Breast epithelium (tissue), 4 donors: ENCODE data around the gene CNTN1. TPM values are rescaled to one million over a fixed set of nuclear protein-coding genes. Genes with fewer than 3 reads are reported as not detected.

Experiments used
- DNase-seq, 2 donors: peaks; one replicate each; pipeline ENCODE4 v3.0.0-alpha.2; 2019; ENCODE audit warnings: low spot score in 2 of 2
- H3K27ac ChIP-seq, 2 donors: fragments of 200-600 bp; sonication (generic) in 1 of 2; one replicate each; pipeline ENCODE4 v1.5.1; 2016 to 2019; ENCODE audit warnings: mild to moderate bottlenecking in 1 of 2
- H3K27me3 ChIP-seq, 2 donors: fragments of 200-600 bp; sonication (generic) in 1 of 2; one replicate each; pipeline versions ENCODE4 v1.5.1 to v1.6.0; 2017 to 2019; ENCODE audit warnings: control low read depth in 1 of 2, mild to moderate bottlenecking in 1 of 2
- H3K36me3 ChIP-seq: fragments of 200-600 bp; one replicate; pipeline ENCODE4 v1.5.1; 2019
- H3K4me1 ChIP-seq, 2 donors: fragments of 200-600 bp; sonication (generic); one replicate each; pipeline ENCODE4 v1.5.1; 2016 to 2019; ENCODE audit warnings: control low read depth in 1 of 2
- H3K4me3 ChIP-seq, 3 donors: fragments of 200-600 bp; sonication (generic); 1 replicate in 2 of 3; 2 replicates in 1 of 3; pipeline ENCODE4 v1.5.1; 2016 to 2019; ENCODE audit warnings: mild to moderate bottlenecking in 3 of 3, moderate library complexity in 2 of 3
- H3K9me3 ChIP-seq, 2 donors: fragments of 200-600 bp; sonication (generic) in 1 of 2; one replicate each; pipeline ENCODE4 v1.5.1; 2016 to 2019; ENCODE audit warnings: control low read depth in 1 of 2
- CTCF ChIP-seq, 3 donors: fragments of 450-650 bp; IDR thresholded peaks; one replicate each; pipeline ENCODE4 v1.5.1; 2016 to 2017; ENCODE audit warnings: antibody characterized with exemption in 3 of 3, mild to moderate bottlenecking in 3 of 3, moderate library complexity in 3 of 3
- POLR2A ChIP-seq: fragments of 450-650 bp; IDR thresholded peaks from one replicate; pipeline ENCODE4 v1.6.1; 2016; ENCODE audit warnings: antibody characterized with exemption, mild to moderate bottlenecking, moderate library complexity
- POLR2AphosphoS5 ChIP-seq, 3 donors: sonication (generic); formaldehyde crosslinking; IDR thresholded peaks; one replicate each; pipeline ENCODE4 v1.6.1; 2017; ENCODE audit warnings: antibody characterized with exemption in 3 of 3
- intact Hi-C: fragments of 100-400 bp; cut with DNase I; formaldehyde crosslinking; loops from one replicate; pipeline ENCODE4 v1.15.1; 2023; ENCODE audit warnings: low total_unique reads
- total RNA-seq, 3 donors: library from RNA; depleted of rRNA; stranded (reverse); fragments of >200 nt; gene quantifications; one replicate each; pipeline ENCODE4 v1.1.0, GENCODE V29; 2016

The CNTN1 gene
- total RNA-seq, 3 donors from 2014 or later, result 1.1 to 16.4 (median 7.2) TPM

- Histone ChIP-seq H3K4me3 (no peak overlapping the region), H3K9me3 (no peaks in the 10 kb centered on the region), H3K4me1 (no peaks in the 10 kb centered on the region), H3K36me3 (no peaks in the 10 kb centered on the region), H3K27ac (no peak overlapping the region), H3K27me3 (no peaks in the 10 kb centered on the region)
- TF ChIP-seq POLR2A (no peak), CTCF (IDR thresholded peaks at IDR 0.05) (no peak), POLR2AphosphoS5 (IDR thresholded peaks at IDR 0.05) (no peak)
- no peak for DNase-seq
- intact Hi-C loops, result no loop called here
Measured at GRCh38 chr12:41039461-41039860, 347.2 kb downstream of the CNTN1 start.

GRCh38 chr12:41045509-41045908 lies 353.3 kb downstream of the CNTN1 start:
- H3K9me3 ChIP-seq, result no peaks in the 10 kb centered on the region
- no peak overlapping the region for H3K4me3 ChIP-seq
- no peaks in the 10 kb centered on the region for H3K36me3 ChIP-seq
- intact Hi-C loops, result no loop called here
- H3K4me1 ChIP-seq, result no peaks in the 10 kb centered on the region
- TF ChIP-seq CTCF (IDR thresholded peaks at IDR 0.05) (no peak), POLR2AphosphoS5 (IDR thresholded peaks at IDR 0.05) (no peak), POLR2A (no peak)
- no peaks in the 10 kb centered on the region for H3K27me3 ChIP-seq
- H3K27ac ChIP-seq, result no peak overlapping the region
- DNase-seq, result no peak

GRCh38 chr12:41049033-41049432 lies 356.8 kb downstream of the CNTN1 start:
- Histone ChIP-seq H3K27me3 (no peaks in the 10 kb centered on the region), H3K4me1 (no peaks in the 10 kb centered on the region), H3K4me3 (no peak overlapping the region), H3K36me3 (no peaks in the 10 kb centered on the region), H3K9me3 (no peaks in the 10 kb centered on the region), H3K27ac (no peak overlapping the region)
- intact Hi-C loops, result no loop called here
- DNase-seq, result no peak
- TF ChIP-seq POLR2A, result no peak

GRCh38 chr12:41051954-41052353 lies 359.7 kb downstream of the CNTN1 start:
- H3K36me3 ChIP-seq, result no peaks in the 10 kb centered on the region
- H3K9me3 ChIP-seq, result no peaks in the 10 kb centered on the region
- H3K4me3 ChIP-seq, result no peak overlapping the region
- intact Hi-C loops, result no loop called here
- H3K4me1 ChIP-seq, result no peaks in the 10 kb centered on the region
- TF ChIP-seq CTCF (IDR thresholded peaks at IDR 0.05) (no peak), POLR2A (no peak), POLR2AphosphoS5 (IDR thresholded peaks at IDR 0.05) (no peak)
- no peak for DNase-seq
- no peaks in the 10 kb centered on the region for H3K27me3 ChIP-seq
- H3K27ac ChIP-seq, result no peak overlapping the region

- H3K4me3 ChIP-seq, result no peak overlapping the region
- intact Hi-C loops, result no loop called here
- H3K36me3 ChIP-seq, result no peaks in the 10 kb centered on the region
- no peaks in the 10 kb centered on the region for H3K9me3 ChIP-seq
- no peaks in the 10 kb centered on the region for H3K27me3 ChIP-seq
- DNase-seq, result no peak
- no peak overlapping the region for H3K27ac ChIP-seq
- TF ChIP-seq POLR2A, result no peak
- no peak for TF ChIP-seq CTCF (IDR thresholded peaks at IDR 0.05)
- TF ChIP-seq POLR2AphosphoS5 (IDR thresholded peaks at IDR 0.05), result no peak
- H3K4me1 ChIP-seq, result no peaks in the 10 kb centered on the region
Measured at GRCh38 chr12:41052441-41052840, 360.2 kb downstream of the CNTN1 start.

- H3K4me1 ChIP-seq, result no peaks in the 10 kb centered on the region
- intact Hi-C loops, result no loop called here
Measured at GRCh38 chr12:41053046-41053445, 360.8 kb downstream of the CNTN1 start.

More at GRCh38 chr12:41053046-41053445, 360.8 kb downstream of the CNTN1 start:
- DNase-seq, result no peak
- H3K27me3 ChIP-seq, result no peaks in the 10 kb centered on the region
- no peak overlapping the region for H3K4me3 ChIP-seq
- H3K27ac ChIP-seq, result no peak overlapping the region
- TF ChIP-seq CTCF (IDR thresholded peaks at IDR 0.05) (no peak), POLR2AphosphoS5 (IDR thresholded peaks at IDR 0.05) (no peak), POLR2A (no peak)
- H3K36me3 ChIP-seq, result no peaks in the 10 kb centered on the region
- no peaks in the 10 kb centered on the region for H3K9me3 ChIP-seq
